Mesenchymal stem cell (in vitro differentiated cells and primary cell): ENCODE measurements around the gene DHRS13.
A peak's percentile ranks its signal among the peaks of the same experiment; 100 is the strongest.

Experiments used
- DNase-seq: peaks from one replicate; pipeline ENCODE4 v3.0.0-alpha.2; 2013
- H2AFZ ChIP-seq: one replicate; pipeline ENCODE4 v1.6.1; 2013; ENCODE audit warnings: low read depth, mild to moderate bottlenecking, control low read depth, inconsistent platforms, low read length, moderate library complexity
- H2AK5ac ChIP-seq: 2 replicates; pipeline ENCODE4 v1.6.1; 2013; ENCODE audit warnings: low read length, moderate library complexity, mild to moderate bottlenecking, inconsistent platforms; ENCODE audit not compliant: severe bottlenecking
- H2BK120ac ChIP-seq: one replicate; pipeline ENCODE4 v1.6.1; 2013; ENCODE audit warnings: low read depth, mild to moderate bottlenecking, inconsistent platforms, low read length, moderate library complexity
- H2BK12ac ChIP-seq, 2 experiments: one replicate each; pipeline ENCODE4 v1.6.1; 2013; ENCODE audit warnings: inconsistent platforms in 2 of 2, low read length in 2 of 2, mild to moderate bottlenecking in 2 of 2, moderate library complexity in 2 of 2, control low read depth in 1 of 2
- H2BK15ac ChIP-seq: one replicate; pipeline ENCODE4 v1.6.1; 2013; ENCODE audit warnings: mild to moderate bottlenecking, low read depth, inconsistent platforms; ENCODE audit not compliant: poor library complexity, severe bottlenecking
- H2BK5ac ChIP-seq: 2 replicates; pipeline ENCODE4 v1.6.1; 2013; ENCODE audit warnings: low read depth, mild to moderate bottlenecking, low read length, control low read depth, inconsistent platforms; ENCODE audit not compliant: poor library complexity, severe bottlenecking
- H3K14ac ChIP-seq, 2 experiments: one replicate each; pipeline ENCODE4 v1.6.1; 2013; ENCODE audit warnings: inconsistent platforms in 2 of 2, low read length in 2 of 2, control low read depth in 1 of 2, mild to moderate bottlenecking in 1 of 2, moderate library complexity in 1 of 2
- H3K18ac ChIP-seq, 2 experiments: one replicate each; pipeline ENCODE4 v1.6.1; 2013; ENCODE audit warnings: inconsistent platforms in 2 of 2, low read length in 2 of 2, control low read depth in 1 of 2, low read depth in 1 of 2, mild to moderate bottlenecking in 1 of 2
- H3K23ac ChIP-seq, 2 experiments: one replicate each; pipeline ENCODE4 v1.6.1; 2013; ENCODE audit warnings: inconsistent platforms in 2 of 2, low read length in 2 of 2, mild to moderate bottlenecking in 2 of 2, moderate library complexity in 2 of 2, control low read depth in 1 of 2
- H3K27ac ChIP-seq: 2 replicates; pipeline ENCODE4 v1.5.1; 2013; ENCODE audit warnings: mild to moderate bottlenecking, moderate library complexity, low read length, control low read depth, inconsistent platforms; ENCODE audit not compliant: poor library complexity, severe bottlenecking
- H3K27me3 ChIP-seq, 2 experiments: 2 replicates each; pipeline versions ENCODE4 v1.6.1 to v1.7.0; 2013; ENCODE audit warnings: low read length in 2 of 2, mild to moderate bottlenecking in 2 of 2, moderate library complexity in 2 of 2, control low read depth in 1 of 2, inconsistent platforms in 1 of 2; ENCODE audit not compliant: control insufficient read depth in 1 of 2, insufficient read depth in 1 of 2
- H3K36me3 ChIP-seq, 2 experiments: 2 replicates each; pipeline versions ENCODE4 v1.6.1 to v1.7.0; 2013; ENCODE audit warnings: low read length in 2 of 2, control low read depth in 1 of 2, inconsistent platforms in 1 of 2, low read depth in 1 of 2, mild to moderate bottlenecking in 1 of 2; ENCODE audit not compliant: insufficient read depth in 2 of 2, control insufficient read depth in 1 of 2
- H3K4ac ChIP-seq, 2 experiments: one replicate each; pipeline ENCODE4 v1.6.1; 2013; ENCODE audit warnings: inconsistent platforms in 2 of 2, low read length in 2 of 2, mild to moderate bottlenecking in 2 of 2, moderate library complexity in 2 of 2, control low read depth in 1 of 2, low read depth in 1 of 2
- H3K4me1 ChIP-seq: 2 replicates; pipeline ENCODE4 v1.6.1; 2013; ENCODE audit warnings: low read depth, low read length, control low read depth; ENCODE audit not compliant: control insufficient read depth, insufficient read depth
- H3K4me2 ChIP-seq: 2 replicates; pipeline ENCODE4 v1.6.1; 2013; ENCODE audit warnings: low read length, mild to moderate bottlenecking, inconsistent platforms; ENCODE audit not compliant: poor library complexity, severe bottlenecking
- H3K4me3 ChIP-seq, 2 experiments: 2 replicates each; pipeline versions ENCODE4 v1.5.1 to v1.7.0; 2013; ENCODE audit warnings: low read length in 2 of 2, mild to moderate bottlenecking in 2 of 2, control low read depth in 1 of 2, low read depth in 1 of 2; ENCODE audit not compliant: insufficient read depth in 1 of 2
- H3K79me1 ChIP-seq: replicated peaks from 2 replicates; pipeline ENCODE4 v1.6.1; 2013; ENCODE audit warnings: mild to moderate bottlenecking, control low read depth, low read length, inconsistent platforms; ENCODE audit not compliant: poor library complexity, severe bottlenecking
- H3K9ac ChIP-seq: 2 replicates; pipeline ENCODE4 v1.7.0; 2013; ENCODE audit warnings: mild to moderate bottlenecking, low read length, moderate library complexity
- H3K9me3 ChIP-seq: 2 replicates; pipeline ENCODE4 v1.7.0; 2013; ENCODE audit warnings: mild to moderate bottlenecking, low read length; ENCODE audit not compliant: control insufficient read depth
- H4K8ac ChIP-seq: one replicate; pipeline ENCODE4 v1.6.1; 2013; ENCODE audit warnings: inconsistent platforms, mild to moderate bottlenecking, low read length, moderate library complexity
- H4K91ac ChIP-seq: one replicate; pipeline ENCODE4 v1.6.1; 2013; ENCODE audit warnings: mild to moderate bottlenecking, low read length, inconsistent platforms
- WGBS: methylation state at CpG from one replicate; pipeline ENCODE4 v1.1.7; 2013; ENCODE audit warnings: mixed read lengths; 5-methylcytosine and 5-hydroxymethylcytosine counted together

DHRS13 gene

GRCh38 chr17:28948873-28949184 is 46.0 kb upstream of the DHRS13 start:
- H2BK15ac ChIP-seq: peak overlapping the region; percentile 71
- H2BK5ac ChIP-seq: peak overlapping the region; percentile 48
- H2AK5ac ChIP-seq: no peak overlapping the region
- peak overlapping the region; percentile 94 to 96 for H3K4me3 ChIP-seq
- H4K8ac ChIP-seq: no peak overlapping the region
- H3K79me1 ChIP-seq: peaks cover 2% of the 10 kb centered on the region
- H4K91ac ChIP-seq: no peak overlapping the region
- H2AFZ ChIP-seq: no peak overlapping the region
- no peak overlapping the region for H2BK12ac ChIP-seq
- peak overlapping the region; percentile 57 to 80 for H3K4ac ChIP-seq
- peak overlapping the region in 1 of 2 experiments; percentile 10 for H3K23ac ChIP-seq
- no peaks in the 10 kb centered on the region for H3K27me3 ChIP-seq
- no peaks in the 10 kb centered on the region for H3K9me3 ChIP-seq
- H3K27ac ChIP-seq: peak overlapping the region; percentile 96
- H3K14ac ChIP-seq: no peak overlapping the region
- peak overlapping the region; percentile 64 for H2BK120ac ChIP-seq
- H3K18ac ChIP-seq: peak overlapping the region in 1 of 2 experiments; percentile 73
- WGBS: under 1% methylated on average over 14 of the region's 15 CpGs
- H3K4me1 ChIP-seq: peaks cover 14% of the 10 kb centered on the region
- peak overlapping the region; percentile 77 for H3K4me2 ChIP-seq
- no peak for DNase-seq
- H3K9ac ChIP-seq: peak overlapping the region; percentile 96
- H3K36me3 ChIP-seq: no peaks in the 10 kb centered on the region

- H3K36me3 ChIP-seq: peaks cover 1 to 3% of the 10 kb centered on the region in 2 experiments
- peaks cover 12% of the 10 kb centered on the region for H3K4me1 ChIP-seq
- H3K23ac ChIP-seq: no peak overlapping the region
- H4K91ac ChIP-seq: no peak overlapping the region
- H3K4ac ChIP-seq: no peak overlapping the region
- H3K27me3 ChIP-seq: no peaks in the 10 kb centered on the region
- H2BK15ac ChIP-seq: no peak overlapping the region
- H3K4me2 ChIP-seq: peak overlapping the region; percentile 77
- H3K18ac ChIP-seq: no peak overlapping the region
- H2BK12ac ChIP-seq: no peak overlapping the region
- no peak overlapping the region for H2BK120ac ChIP-seq
- no peak overlapping the region for H2AFZ ChIP-seq
- peak overlapping the region; percentile 96 for H3K27ac ChIP-seq
- DNase-seq: no peak
- no peak overlapping the region for H2BK5ac ChIP-seq
- H3K79me1 ChIP-seq: peaks cover 2% of the 10 kb centered on the region
- H3K14ac ChIP-seq: no peak overlapping the region
- no peaks in the 10 kb centered on the region for H3K9me3 ChIP-seq
- H3K9ac ChIP-seq: peak overlapping the region; percentile 96
- H3K4me3 ChIP-seq: peak overlapping the region in 1 of 2 experiments; percentile 96
- WGBS: 31% methylated on average over 3 of the region's 4 CpGs
- no peak overlapping the region for H2AK5ac ChIP-seq
- H4K8ac ChIP-seq: no peak overlapping the region
Measured at GRCh38 chr17:28948342-28948741, 45.5 kb upstream of the DHRS13 start.

- no peaks in the 10 kb centered on the region for H3K9me3 ChIP-seq
- H3K23ac ChIP-seq: no peak overlapping the region
- H3K4me3 ChIP-seq: peak overlapping the region in 1 of 2 experiments; percentile 96
- no peak overlapping the region for H3K14ac ChIP-seq
- no peak overlapping the region for H2BK120ac ChIP-seq
- H3K27ac ChIP-seq: no peak overlapping the region
- whole genome bisulfite sequencing: 82% methylated on average over 2 of the region's 3 CpGs
- H4K8ac ChIP-seq: no peak overlapping the region
- H3K4ac ChIP-seq: no peak overlapping the region
- H4K91ac ChIP-seq: no peak overlapping the region
- no peak overlapping the region for H2BK5ac ChIP-seq
- H3K4me1 ChIP-seq: peaks cover 11% of the 10 kb centered on the region
- H3K4me2 ChIP-seq: no peak overlapping the region
- DNase-seq: no peak
- H2AK5ac ChIP-seq: no peak overlapping the region
- H2BK15ac ChIP-seq: no peak overlapping the region
- H3K27me3 ChIP-seq: no peaks in the 10 kb centered on the region
- H2AFZ ChIP-seq: no peak overlapping the region
- H3K18ac ChIP-seq: peak overlapping the region in 1 of 2 experiments; percentile 8
- H2BK12ac ChIP-seq: no peak overlapping the region
- H3K9ac ChIP-seq: peak overlapping the region; percentile 96
- H3K79me1 ChIP-seq: no peaks in the 10 kb centered on the region
- peaks cover 4 to 9% of the 10 kb centered on the region in 2 experiments for H3K36me3 ChIP-seq
Measured at GRCh38 chr17:28947639-28948038, 44.8 kb upstream of the DHRS13 start.

- H3K4me3 ChIP-seq: peak overlapping the region in 1 of 2 experiments; percentile 40
- H2BK5ac ChIP-seq: no peak overlapping the region
- DNase-seq: peak; percentile 67
Measured at GRCh38 chr17:28946239-28946638, 43.4 kb upstream of the DHRS13 start.

More at GRCh38 chr17:28946239-28946638, 43.4 kb upstream of the DHRS13 start:
- Histone ChIP-seq H4K91ac (no peak overlapping the region), H3K27ac (peak overlapping the region; percentile 69), H3K4me1 (peaks cover 11% of the 10 kb centered on the region), H3K27me3 (no peaks in the 10 kb centered on the region), H3K79me1 (no peaks in the 10 kb centered on the region), H2BK120ac (no peak overlapping the region), H4K8ac (no peak overlapping the region), H3K9ac (peak overlapping the region; percentile 96), H3K18ac (no peak overlapping the region), H3K4me2 (no peak overlapping the region), H2BK15ac (no peak overlapping the region), H3K9me3 (no peaks in the 10 kb centered on the region), H2AK5ac (no peak overlapping the region), H3K14ac (no peak overlapping the region), H2AFZ (no peak overlapping the region), H3K23ac (no peak overlapping the region), H3K4ac (no peak overlapping the region), H3K36me3 (peaks cover 7 to 14% of the 10 kb centered on the region in 2 experiments), H2BK12ac (no peak overlapping the region)
- 58% methylated on average over 3 of the region's 4 CpGs for WGBS
